Middle frontal gyrus (tissue), 1 donor: Measurements from ENCODE around the gene LRMDA.
"Not testable (repeated sequence)": the region's sequence is repeated elsewhere in the genome, so short reads cannot be mapped to it uniquely, and the experiment has no call there.

Experiments
- DNase-seq: peaks from one replicate; pipeline ENCODE4 v3.0.0-alpha.2; 2015; ENCODE audit warnings: low spot score; ENCODE audit errors: extremely low spot score

Gene LRMDA

DNA sequence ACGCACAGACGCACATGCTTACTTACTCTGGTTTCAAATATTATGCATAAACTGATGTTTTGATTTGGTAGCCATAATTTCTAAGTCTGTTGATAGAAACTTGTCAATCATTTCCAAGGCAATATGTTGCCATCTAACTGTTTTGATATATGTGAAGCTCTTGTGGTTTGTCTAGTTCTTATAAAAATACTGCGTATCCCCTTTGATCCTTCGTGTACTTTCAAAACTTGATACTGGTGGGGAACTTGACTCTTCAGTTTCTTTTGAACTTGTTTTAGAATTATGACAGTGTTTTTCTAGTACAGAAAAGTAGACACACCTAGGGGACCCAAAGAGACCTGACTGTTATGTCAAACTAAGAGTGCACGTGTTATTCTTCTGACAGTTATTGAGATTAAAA, 708.0 kb downstream of the LRMDA start:
- no peak for DNase-seq

DNA sequence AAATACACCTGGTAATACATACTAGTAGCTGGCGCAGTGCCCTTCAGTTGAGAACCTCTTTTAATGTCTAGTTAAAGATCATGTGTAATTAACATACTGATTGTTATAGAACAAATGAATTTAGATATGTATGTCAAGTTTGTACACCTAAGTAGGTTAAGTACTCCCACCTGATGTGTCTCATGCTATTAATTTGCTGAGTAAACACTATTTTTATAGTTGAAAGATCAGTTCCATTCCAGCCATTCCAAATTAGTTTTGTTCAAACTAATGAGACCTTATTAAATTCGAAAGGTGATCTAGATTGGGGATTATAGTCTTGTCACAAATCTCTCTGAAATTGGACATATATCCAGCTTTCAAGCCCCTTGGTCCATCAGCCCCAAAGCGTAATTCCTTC, 710.0 kb downstream of the LRMDA start:
- DNase-seq, result no peak

DNA sequence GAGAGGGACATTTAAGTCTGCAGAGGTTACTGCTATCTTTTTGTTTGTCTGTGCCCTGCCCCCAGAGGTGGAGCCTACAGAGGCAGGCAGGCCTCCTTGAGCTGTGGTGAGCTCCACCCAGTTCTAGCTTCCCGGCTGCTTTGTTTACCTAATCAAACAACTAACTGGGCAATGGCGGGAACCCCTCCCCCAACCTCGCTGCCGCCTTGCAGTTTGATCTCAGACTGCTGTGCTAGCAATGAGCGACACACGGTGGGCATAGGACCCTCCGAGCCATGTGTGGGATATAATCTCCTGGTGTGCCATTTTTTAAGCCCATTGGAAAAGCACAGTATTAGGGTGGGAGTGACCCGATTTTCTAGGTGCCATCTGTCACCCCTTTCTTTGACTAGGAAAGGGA, 716.8 kb downstream of the LRMDA start:
- not testable (repeated sequence) for DNase-seq

DNA sequence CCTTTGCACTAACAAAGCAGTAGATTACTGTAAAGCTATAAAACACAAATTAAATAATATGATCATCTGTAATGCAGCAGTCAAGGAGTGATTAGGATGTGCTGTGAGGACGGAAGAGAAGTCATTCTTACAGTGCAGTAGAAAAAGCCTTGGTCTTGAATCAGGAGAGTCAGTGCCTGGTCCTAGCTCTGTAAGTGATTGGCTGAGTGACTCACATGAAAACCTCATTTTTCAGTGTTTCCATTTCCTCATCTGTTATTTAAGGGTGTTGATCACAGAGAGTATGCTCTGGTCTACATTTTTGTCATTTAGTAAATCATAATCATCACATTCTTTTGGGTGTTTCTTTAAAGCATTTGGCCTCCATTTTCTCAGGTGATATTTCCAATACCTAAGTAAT, 717.8 kb downstream of the LRMDA start:
- no peak for DNase-seq

DNA sequence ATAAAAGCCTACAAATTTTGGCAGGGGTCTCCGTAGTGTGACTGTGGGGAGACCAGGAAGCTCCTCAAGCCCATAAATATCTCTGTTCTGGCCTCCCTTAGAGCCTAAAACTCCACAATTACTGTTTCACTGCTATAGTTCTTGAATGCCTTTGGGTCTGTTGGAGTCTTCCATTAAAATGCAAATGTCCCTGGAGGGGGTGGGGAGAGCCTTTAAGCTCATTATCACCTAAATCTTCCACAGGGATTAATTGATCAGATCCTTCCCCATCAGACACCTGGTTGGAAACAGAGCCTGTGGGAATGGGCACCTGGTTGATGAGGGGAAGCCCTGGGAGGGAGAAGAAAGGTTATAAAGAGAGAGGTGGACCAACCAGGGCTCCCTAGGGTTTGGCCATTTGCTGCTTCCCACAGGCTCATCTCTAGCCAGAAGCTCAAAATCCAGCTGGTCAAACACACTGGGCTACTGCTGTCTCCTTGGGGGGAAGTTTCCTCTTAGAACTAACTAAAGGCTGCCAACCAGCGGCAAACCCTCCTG, 718.2 kb downstream of the LRMDA start:
- DNase-seq, result no peak

DNA sequence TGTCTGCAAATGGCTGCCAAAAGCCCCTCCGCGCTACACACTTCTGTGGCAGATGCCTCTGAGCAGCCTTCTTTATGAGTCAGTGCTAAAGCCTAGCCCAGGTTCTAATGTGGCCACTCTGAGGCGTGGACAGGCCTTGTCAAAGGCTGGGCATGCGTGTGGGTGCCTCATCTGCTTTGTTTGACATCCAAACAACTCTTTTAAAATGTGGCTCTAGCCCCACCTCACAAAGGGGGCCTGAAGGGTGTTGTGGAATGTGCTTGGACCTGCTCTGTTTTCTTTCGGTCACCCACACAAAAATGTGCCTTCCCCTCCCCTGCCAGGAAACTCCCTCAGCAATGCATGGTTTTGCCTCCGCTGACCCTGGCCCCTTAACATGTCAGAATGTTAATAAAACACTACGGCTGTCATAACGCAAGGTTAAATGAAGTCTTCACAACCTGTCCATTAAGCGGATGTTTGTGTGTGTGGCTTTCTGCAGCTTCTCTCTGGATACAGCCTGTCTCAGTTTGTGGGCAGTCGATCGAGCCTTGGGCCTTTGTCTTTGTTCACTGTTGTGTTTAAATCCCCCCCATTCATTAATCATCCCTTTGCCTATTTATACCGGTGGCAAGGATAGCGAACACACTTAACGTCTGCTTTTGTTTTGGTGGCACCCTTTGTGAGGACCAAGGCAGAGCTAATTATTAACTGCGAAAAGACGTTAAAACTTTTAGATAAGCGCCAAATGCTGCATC, 718.9 kb downstream of the LRMDA start:
- DNase-seq, result no peak

DNA sequence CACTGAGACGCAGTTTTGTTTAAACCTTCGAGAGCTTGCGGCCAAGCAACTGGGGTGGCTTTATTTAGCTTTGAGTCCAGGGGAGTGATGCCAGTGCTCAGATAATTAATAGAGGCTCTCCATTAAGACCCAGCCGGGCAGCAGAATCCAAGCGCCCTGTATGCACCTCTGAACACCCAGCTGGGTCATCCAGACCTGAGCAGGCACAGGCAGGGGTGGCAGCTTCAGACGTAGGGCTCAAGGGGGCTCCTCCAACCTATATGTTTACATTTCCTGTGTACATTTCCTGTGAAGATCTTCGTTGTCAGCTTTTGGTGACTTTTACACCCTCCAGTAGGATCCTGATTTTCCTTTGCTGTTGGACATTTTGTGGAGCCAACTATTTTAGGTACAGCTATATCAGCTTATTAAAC, 719.5 kb downstream of the LRMDA start:
- DNase-seq, result no peak

DNA sequence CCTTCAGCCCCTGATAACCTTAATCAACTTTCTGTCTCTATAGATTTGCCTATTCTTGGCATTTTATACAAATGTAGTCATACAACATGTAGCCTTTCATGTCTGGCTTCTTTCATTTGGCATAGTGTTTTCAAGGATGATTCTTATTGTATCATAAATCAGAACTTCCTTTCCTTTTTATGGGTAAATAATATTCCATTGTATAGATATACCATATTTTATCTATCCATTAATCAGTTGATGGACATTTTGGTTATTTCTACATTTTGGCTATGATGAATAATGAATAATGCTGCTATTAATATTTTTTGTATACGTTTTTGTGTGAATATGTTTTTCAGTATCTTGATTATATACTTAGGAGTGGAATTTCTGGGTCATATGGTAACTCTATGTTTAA, 720.8 kb downstream of the LRMDA start:
- no peak for DNase-seq

DNA sequence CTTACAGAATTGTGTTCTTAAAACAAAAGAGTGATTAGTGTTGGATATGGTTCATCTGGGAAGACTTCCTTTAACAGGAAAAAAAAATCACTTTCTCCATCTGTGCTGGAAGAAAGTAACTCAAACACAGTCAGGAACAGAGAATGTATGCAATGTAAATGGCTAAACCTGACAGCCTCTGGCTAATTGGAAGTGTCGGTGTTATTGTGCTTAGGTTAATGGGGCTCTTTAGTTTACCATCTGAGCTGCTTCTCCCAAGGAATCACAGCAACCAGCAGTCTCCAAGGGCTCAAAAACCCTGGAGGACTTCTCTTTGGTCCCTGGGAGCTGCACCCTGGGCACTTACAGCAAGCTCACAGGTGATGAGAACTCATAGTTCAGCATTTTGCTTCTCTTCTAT, 724.5 kb downstream of the LRMDA start:
- DNase-seq, result no peak

DNA sequence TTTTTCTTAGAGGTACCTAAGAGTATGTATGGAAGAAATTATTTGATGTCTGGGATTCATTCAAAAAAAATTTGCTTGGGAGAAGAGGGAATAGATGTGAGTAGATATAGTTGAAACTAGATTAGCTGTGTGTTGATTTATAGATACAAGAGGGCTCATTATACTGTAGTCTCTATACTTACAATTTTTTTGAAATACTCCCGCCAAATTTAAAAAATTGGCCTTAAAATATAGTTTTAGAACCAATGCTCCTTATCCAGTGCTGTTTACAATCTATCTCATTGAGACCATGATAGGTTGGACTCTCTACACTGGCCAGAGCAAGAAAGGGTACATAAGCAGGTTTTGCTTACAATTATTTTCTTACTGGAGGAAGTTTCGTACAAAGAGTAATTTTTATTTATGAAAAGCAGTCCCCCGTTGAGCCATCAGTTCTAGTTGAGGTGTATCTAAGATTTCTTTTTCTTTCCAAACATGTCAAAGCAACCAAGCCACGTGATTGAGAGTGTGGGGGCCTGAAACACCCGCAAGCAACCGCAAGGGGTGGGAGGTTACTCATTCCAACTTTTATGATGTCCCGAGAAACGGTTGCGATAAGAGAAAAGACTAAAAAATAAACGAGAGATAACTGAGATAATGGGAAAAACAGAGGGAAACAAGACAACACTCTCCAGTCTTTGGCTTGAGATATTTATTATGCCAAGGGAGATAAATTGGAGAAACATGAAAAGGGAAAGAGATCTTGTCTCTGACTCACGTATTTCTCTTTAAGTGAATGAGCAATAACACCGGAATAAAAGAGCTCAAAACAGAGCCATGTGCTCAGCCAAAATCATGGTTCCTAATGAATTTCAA, 729.2 kb downstream of the LRMDA start:
- DNase-seq, result no peak

DNA sequence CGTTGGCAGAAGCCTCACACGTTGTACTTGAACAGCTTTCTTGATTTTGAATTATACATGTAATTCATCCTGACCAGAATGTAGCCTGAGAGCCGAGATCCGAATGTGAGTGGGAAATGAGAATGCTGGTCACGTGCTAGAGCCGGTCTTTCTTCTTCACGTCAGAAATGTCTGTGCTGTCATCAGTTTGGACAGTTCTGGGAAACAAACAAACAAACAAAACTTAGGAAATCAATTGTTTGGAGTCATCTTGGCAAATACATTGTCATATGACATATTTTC, 729.8 kb downstream of the LRMDA start:
- DNase-seq, result no peak

DNA sequence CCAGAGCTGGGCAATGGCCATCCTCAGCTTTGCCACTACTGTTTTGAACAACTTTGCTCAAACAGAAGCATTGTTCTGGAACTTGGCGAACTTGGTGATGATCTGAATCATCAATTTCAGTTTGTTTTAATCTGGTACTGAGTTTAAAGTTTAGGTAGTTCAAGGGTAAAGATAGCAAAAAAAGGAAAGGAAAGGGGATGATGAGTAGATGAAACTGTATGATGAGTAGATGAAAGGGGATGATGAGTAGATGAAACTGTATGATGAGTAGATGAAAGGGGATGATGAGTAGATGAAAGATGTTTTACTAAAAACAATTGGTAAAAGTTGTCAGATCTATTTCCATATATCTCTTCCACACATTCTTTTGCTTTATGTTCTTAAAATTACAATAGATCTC, 737.0 kb downstream of the LRMDA start:
- DNase-seq, result no peak

DNA sequence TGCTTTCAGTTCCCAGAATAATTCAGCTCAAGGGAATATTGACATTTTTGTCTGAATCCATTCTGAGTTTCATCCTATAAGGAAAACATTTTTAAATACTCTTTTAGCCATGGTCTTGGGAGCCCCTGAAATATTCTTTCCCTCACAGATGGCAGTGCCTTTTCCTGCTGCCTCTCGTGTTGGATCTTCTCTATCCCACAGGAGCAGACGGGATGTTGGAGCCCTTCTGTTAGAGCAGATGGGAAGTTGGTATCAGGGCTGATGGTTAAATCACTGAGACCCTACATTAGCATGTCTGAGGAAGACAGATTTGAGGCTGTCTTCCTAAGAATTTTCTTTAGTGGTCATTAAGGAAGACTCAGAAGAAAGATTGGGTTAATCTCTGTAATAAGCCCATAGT, 737.8 kb downstream of the LRMDA start:
- no peak for DNase-seq

DNA sequence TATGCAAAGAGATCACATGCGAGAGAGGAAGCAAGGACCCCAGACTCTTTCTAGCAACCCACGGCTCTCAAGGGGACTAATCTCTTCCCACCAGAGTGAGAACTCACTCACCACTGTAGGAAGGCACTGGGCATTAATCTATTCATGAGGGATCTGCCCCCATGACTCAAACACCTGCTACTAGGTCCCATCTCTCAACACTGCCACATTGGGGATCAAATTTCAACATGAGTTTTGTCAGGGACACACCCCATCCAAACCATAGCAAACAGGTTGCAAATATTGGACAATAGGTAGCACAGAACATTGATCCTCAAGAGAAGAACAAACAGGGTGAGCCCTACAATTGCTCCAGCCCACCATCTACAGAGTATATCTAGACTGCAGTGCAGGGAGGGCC, 740.6 kb downstream of the LRMDA start:
- no peak for DNase-seq

DNA sequence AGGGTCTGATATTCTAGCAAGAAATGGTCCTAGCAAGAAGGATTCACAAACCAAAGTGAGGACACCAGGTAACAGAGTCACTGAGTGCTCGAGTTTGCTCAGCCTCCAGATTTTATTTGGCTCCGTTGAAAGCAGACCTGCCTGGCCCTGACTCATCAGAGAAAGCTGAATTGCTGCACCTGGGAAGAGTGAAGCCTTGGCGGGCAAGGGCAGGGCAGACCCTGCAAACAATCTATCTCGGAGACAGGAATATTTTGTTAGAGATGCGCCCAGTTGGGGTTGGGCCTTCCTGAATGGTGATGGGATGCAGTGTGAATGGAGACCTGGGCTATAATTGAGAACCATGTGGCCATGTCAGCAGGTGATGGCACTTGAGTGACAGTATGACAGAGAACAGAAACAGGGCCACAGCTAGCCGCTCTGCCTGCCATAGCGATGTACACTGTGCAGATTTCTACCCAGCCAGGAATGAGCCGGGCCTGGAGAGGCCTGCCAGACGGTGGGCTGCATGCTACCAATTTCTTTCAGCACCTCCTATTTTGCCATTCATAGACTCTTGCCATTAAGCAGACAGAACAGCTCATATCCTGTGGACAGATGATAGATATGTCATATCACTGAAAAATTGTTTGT, 744.2 kb downstream of the LRMDA start:
- no peak for DNase-seq

DNA sequence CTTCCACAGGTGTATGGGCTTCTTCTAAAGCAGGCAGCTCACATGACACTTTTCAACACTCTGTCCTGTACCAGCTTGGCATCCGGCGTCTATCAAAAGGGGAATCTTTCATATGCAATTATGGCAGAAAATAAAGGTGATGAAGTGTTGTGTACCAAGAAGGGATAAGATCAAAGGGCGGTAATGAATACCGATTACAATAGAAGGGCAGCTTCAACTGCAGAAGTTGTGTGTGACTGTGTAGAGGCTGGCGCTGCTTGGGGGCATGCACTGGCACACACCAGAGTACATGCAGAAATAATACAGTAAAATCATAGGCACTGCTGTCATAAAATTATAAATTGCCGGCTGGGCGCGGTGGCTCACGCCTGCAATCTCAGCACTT, 744.7 kb downstream of the LRMDA start:
- DNase-seq, result no peak

DNA sequence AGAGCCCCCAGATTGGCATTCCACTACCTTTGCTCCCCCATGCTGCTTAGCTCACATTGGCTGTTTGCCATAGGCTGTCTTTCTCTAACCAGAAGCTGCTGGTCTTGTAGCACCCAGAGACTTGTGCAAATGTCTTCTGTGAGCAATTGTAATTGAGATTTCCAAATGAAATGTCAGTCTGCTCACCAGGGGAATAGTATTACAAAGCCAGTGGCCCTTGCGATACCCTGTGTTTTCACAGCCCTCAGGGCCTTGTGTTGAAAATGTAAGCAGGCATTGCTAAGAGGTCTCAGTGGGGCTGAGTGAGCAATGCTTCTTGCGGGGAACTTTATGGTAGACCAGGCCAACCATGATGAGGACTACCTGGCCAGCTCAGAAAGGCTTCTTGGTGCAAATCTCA, 746.5 kb downstream of the LRMDA start:
- no peak for DNase-seq

DNA sequence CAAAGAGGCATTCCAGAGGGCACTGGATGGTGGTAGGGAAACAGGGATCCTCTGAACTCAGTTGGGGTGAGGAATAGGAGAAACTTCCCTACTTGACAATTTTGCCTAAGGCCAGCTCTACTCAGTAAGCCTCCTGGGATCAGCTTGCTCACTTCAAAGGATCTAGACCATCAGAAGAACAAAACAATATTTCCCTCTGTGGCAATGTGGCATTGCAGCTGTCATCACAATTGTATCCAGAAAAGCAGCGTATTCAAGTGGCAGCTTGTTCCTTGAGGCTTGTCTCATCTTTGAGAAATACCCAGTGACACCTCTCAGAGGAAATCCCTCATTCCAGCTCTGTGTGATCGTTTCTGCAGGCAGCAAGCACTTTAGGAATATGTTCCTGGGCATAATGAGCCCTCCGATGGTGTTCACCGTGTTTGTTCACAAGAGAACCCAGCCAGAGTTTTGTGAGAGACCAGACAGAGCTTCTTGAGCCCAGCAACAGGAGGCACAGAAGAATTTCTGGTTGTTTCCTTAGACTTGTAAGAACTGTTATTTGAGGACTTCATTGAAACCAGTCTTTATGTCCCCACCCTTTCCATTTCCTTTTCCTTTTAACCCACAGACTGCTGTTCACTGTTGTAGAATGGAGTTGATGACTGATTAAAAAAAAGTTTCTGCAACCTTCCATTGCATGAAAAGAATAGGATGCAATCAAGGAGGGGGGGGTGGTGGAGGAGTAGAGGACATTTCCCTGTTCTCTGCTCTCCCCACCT, 747.3 kb downstream of the LRMDA start:
- no peak for DNase-seq

DNA sequence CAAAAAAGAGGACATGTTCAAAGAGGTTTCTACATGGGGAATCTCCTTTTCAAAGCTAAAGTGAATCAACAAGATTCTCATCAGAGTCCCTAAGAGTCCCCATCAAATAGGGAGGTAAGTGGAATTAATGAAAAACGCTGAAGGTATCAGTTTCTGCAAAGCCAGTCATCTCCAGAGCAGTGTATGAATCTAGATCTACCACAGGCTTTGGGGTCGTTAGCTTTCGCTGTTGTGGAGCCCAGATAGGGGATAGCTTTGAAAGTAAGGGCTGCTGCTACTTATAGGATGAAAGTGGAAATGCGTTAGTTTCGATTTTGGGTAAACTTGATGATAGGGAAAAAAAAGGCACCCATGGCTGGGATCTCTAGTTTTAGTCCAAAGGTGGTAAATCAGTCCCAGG, 748.4 kb downstream of the LRMDA start:
- no peak for DNase-seq

DNA sequence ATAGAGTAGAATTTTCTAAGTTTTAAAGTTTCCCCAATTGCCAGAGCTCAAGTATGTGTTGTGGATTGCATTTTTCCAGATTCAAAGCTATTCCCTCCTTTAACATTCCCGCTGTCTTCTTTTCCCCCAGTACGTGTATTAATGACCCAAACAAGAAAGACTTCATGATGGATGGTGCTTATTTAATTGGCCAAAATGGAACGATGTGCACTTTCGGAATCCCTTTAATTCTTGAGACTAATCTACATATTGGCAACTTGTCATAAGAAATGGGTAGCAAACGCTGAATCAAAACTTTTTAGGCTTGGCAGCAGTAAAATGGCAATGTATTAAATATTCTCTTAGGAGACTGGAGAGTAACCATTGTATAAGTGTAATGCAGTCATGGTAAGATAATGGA, 753.2 kb downstream of the LRMDA start:
- DNase-seq, result no peak

DNA sequence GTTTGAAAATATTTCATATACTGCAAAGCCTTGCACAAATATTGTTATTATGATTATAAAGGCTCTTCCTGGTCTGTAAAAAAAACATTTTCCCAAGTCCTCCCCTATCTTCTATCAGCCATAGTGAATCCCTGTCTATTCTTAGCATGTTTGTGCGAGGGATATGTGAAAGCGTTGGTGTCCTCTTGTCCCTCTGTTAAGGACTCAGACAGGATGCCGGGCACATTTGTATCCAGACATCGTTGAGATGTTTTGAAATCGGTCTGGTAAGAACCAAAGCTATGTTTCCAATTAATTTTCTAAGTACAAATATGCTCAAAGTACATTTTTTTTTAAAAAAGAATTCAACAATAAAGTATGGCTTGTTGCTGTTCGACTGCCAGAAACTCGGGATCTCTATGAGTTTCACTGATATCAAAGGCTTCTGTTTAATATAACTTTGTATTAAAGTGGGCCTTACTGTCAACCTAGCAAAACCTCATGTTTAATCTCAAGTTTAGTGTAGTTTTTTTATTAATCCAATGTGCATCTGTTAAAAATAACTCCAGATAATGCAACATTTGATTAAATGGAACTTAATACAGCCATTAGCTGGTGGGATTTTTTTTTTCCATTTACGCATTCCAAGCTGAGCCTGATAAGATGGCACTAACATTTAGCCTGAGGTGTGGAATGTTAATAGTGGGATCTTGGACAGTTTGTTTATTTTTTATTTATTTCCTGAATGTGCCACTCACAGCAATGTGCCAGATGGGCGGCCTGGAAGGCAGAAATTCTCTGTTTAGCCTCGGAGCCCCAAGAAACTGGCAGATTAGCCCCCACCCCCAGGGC, 754.3 kb downstream of the LRMDA start:
- DNase-seq, result no peak
